Measurements from ENCODE around the gene SSBP4.
A peak's percentile ranks its signal among the peaks of the same experiment; 100 is the strongest.

The SSBP4 gene

DNA sequence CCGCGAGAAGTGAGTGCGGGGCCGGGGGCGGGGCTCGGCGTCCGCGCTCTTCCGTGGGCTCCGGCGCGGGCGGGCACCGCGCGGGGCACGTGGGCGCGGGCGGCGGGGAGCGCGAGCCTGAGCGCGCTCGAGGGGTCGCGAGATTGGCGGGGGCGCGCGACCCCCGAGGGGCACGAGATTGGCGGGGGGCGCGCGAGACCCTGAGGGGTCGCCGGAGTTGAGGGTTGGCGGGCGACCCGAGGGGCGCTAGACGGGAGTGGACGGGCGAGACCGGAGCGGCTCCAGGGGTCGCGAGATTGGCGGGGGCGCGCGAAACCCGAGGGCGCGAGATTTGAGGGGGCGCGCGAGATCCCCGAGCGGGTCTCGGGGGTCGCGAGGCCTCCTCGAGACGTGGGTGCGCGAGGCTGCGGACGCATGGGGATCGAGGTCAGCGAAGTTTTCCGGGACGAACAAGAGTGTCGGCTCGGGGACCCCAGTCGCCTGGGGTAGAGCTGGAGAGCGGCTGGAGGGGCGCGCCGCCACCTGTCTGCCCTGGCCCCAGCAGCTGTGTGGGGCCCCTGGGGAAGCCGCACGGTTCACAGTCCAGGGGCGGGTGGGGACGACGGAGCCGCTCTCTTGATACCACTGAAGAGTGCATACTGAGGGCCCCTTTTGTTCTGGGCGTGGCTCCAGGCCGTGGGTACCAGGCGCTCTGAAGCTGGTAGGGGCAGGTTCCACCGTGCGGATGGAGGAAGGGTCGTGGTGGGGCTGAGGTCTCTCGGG is 682 bp downstream of the SSBP4 start:
- Histone ChIP-seq H3K27me3 (no peaks in the 10 kb centered on the region), H3K4me1 (peaks cover 76 to 94% (median 89%) of the 10 kb centered on the region in 10 experiments)
- TF ChIP-seq Cebpa-rat (IDR thresholded peaks at IDR 0.05): no peak

DNA sequence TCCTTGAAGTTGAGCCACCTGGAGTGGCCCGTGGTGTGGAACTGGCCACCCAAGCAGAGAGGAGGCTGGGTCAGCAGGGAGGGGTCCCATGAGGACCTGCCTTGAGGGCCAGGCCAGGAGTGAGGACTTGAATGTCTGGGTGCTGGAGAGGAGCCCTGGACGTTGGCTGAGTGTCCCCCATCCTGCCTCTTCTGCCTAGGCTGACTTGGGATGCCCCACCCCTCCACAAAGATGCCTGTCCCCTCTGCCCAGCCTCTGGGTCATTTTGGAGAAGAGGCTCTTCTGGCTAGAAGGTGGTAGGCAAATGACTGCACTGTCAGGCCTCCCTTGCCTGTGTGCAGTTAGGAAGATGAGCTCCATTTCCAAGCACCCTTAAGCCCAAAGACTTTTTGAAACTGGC is 1.7 kb downstream of the SSBP4 start:
- Histone ChIP-seq H3K27ac (peak overlapping the region in 9 of 11 experiments; percentile 84 to 100 (median 95); a peak in 15 of 22 replicates), H3K4me3 (peak overlapping the region; percentile 77 to 98 (median 94)), H3K9me3 (replicated peaks in 1 of 11) (no peaks in the 10 kb centered on the region), H3K27me3 (no peaks in the 10 kb centered on the region), H3K4me1 (peaks cover 75 to 94% (median 89%) of the 10 kb centered on the region in 10 experiments), H4K20me1 (peaks cover 51 to 62% (median 57%) of the 10 kb centered on the region in 11 experiments), H3K9ac (peak overlapping the region; percentile 82 to 98 (median 92)), H3K36me3 (peaks cover 0 to 14% (median 0%) of the 10 kb centered on the region in 11 experiments; a peak in 6 of 22 replicates), H3K4me2 (peak overlapping the region; percentile 91 to 98 (median 95))
- TF ChIP-seq Cebpa-rat (IDR thresholded peaks at IDR 0.05): no peak

More for the DNA sequence above, 682 bp downstream of the SSBP4 start:
- Histone ChIP-seq H3K4me2 (peak overlapping the region; percentile 91 to 98 (median 95)), H3K9ac (peak overlapping the region; percentile 82 to 98 (median 92)), H3K4me3 (peak overlapping the region; percentile 77 to 98 (median 94)), H3K36me3 (peaks cover 0 to 14% (median 0%) of the 10 kb centered on the region in 11 experiments; a peak in 6 of 22 replicates), H3K9me3 (replicated peaks in 1 of 11) (no peaks in the 10 kb centered on the region), H4K20me1 (peaks cover 41 to 51% (median 47%) of the 10 kb centered on the region in 11 experiments), H3K27ac (peak overlapping the region; percentile 84 to 100 (median 95))

DNA sequence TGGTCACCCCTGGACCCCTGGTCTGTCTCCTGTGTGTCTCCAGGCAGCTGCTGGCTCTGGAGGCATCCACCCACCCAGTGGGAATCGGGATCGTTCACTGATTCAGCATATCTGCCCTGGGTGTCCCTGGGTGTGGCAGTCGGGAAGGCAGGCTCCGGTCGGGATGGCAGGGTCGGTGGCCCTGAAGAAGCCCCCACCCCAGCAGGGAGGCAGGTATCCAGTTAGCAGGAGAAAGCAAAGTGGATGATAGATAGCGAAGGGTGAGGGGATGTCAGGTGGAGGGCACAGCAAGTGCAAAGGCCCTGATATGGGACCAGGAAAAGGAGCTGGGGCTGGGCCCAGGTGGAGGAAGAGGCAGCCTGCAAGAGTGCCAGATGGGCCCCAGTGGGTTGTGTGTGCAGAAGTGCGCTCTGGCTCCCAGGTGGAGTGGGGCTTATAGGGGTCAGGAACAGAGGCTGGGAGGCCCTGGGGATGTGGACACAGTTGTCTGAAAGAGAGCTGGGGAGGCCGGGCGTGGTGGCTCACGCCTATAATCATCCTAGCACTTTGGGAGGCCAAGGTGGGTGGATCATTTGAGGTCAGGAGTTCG is 2.3 kb downstream of the SSBP4 start:
- Histone ChIP-seq H3K4me3 (peak overlapping the region in 8 of 10 experiments; percentile 82 to 98 (median 96); a peak in 11 of 20 replicates), H3K9ac (peak overlapping the region; percentile 82 to 98 (median 92); a peak in 20 of 22 replicates), H3K27ac (peak overlapping the region in 1 of 11 experiments; percentile 92; a peak in 2 of 22 replicates), H3K27me3 (no peaks in the 10 kb centered on the region), H4K20me1 (peaks cover 56 to 67% (median 62%) of the 10 kb centered on the region in 11 experiments), H3K4me1 (peaks cover 75 to 94% (median 89%) of the 10 kb centered on the region in 10 experiments), H3K9me3 (replicated peaks in 1 of 11) (no peaks in the 10 kb centered on the region), H3K4me2 (peak overlapping the region; percentile 91 to 98 (median 95)), H3K36me3 (peaks cover 0 to 14% (median 0%) of the 10 kb centered on the region in 11 experiments; a peak in 6 of 22 replicates)
- TF ChIP-seq Cebpa-rat (IDR thresholded peaks at IDR 0.05): no peak

DNA sequence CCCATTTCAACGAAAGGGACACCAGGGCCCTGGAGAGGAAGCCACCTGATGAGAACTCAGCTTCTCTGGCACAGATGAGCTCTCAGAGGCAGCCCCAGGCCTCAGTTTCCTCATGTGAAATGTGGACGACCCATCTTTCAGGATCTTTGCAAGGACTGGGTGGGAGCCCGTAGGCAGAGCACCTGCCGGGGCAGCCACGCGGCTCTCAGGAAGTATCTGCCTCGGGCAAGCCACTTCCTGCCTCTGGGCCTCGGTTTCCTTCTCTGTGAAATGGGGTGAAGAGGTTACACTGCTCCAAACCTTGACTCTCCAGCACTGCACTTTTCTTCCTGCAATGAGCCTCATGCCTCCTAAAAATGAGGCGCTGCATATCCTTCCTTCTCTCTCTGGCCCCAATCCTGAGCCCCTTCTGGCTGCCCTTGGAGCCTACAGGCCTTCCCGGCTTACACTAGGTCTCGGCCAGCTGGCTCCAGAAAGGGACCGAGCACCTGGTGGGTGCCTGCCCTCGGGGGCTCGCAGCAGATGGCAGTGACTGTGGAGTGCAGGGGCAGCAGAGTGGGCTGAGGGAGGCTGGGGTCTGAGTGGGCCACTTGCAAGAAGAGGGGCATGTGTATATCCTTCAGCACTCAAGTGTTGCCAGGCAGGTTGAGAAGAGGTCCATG is 3.5 kb downstream of the SSBP4 start:
- H3K4me3 ChIP-seq: peak overlapping the region in 6 of 10 experiments; percentile 1 to 98 (median 16); a peak in 5 of 20 replicates
- H3K27ac ChIP-seq: peak overlapping the region in 5 of 11 experiments; percentile 2 to 92 (median 11); a peak in 4 of 22 replicates
- peak overlapping the region; percentile 91 to 98 (median 95) for H3K4me2 ChIP-seq
- peak overlapping the region in 10 of 11 experiments; percentile 37 to 95 (median 54); a peak in 18 of 22 replicates for H3K9ac ChIP-seq
- no peaks in the 10 kb centered on the region for H3K9me3 ChIP-seq (replicated peaks in 1 of 11)
- no peak for TF ChIP-seq Cebpa-rat (IDR thresholded peaks at IDR 0.05)
- peaks cover 0 to 23% (median 0%) of the 10 kb centered on the region in 11 experiments; a peak in 7 of 22 replicates for H3K36me3 ChIP-seq
- peaks cover 68 to 79% (median 74%) of the 10 kb centered on the region in 11 experiments for H4K20me1 ChIP-seq
- peaks cover 84 to 94% (median 90%) of the 10 kb centered on the region in 10 experiments for H3K4me1 ChIP-seq
- H3K27me3 ChIP-seq: no peaks in the 10 kb centered on the region

DNA sequence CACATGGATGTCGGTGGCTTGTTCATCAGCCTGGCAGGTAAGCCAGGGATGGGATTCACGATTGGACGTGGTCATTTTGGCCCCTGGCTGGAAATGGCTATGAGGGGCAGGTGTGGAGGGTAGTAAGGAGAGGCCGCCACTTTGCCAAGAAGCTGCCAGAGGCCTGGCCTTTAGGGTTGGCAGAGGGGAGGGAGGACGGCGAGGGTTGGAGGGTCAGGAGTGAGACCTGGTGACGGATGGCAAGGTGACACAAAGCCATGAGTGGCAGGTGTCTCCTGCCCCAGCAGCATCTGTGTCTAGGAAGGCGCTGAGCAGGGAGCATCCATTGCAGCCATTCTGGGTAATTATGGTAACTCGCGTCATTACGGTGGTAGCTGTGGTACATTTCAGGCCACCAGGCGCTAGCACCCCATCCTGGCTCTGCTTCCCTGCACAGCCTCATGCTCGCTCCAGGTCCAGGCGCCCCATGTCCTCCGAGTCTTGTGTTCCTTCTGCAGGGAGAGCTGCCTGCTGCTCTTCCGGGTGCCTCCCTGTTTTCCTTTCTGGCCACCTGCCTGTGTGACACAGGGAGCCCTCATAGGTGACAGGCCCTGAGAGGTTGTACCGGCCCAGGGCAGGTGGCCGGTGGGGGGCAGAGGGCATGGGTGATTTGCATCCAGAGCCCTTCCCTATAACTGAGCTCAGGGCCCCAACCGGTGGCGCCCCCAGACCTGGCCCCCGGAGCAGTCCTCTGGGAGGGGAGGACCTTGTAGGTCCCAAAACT is 4.2 kb downstream of the SSBP4 start:
- Histone ChIP-seq H3K4me1 (peaks cover 85 to 94% (median 90%) of the 10 kb centered on the region in 10 experiments), H4K20me1 (peaks cover 72 to 87% (median 78%) of the 10 kb centered on the region in 11 experiments), H3K9ac (peak overlapping the region; percentile 46 to 95 (median 60); a peak in 21 of 22 replicates), H3K4me3 (peak overlapping the region in 6 of 10 experiments; percentile 12 to 42 (median 24); a peak in 9 of 20 replicates), H3K36me3 (peaks cover 0 to 23% (median 0%) of the 10 kb centered on the region in 11 experiments; a peak in 7 of 22 replicates), H3K27ac (peak overlapping the region in 7 of 11 experiments; percentile 1 to 92 (median 25); a peak in 9 of 22 replicates), H3K4me2 (peak overlapping the region; percentile 91 to 98 (median 95)), H3K27me3 (no peaks in the 10 kb centered on the region), H3K9me3 (replicated peaks in 1 of 11) (no peaks in the 10 kb centered on the region)
- no peak for TF ChIP-seq Cebpa-rat (IDR thresholded peaks at IDR 0.05)

DNA sequence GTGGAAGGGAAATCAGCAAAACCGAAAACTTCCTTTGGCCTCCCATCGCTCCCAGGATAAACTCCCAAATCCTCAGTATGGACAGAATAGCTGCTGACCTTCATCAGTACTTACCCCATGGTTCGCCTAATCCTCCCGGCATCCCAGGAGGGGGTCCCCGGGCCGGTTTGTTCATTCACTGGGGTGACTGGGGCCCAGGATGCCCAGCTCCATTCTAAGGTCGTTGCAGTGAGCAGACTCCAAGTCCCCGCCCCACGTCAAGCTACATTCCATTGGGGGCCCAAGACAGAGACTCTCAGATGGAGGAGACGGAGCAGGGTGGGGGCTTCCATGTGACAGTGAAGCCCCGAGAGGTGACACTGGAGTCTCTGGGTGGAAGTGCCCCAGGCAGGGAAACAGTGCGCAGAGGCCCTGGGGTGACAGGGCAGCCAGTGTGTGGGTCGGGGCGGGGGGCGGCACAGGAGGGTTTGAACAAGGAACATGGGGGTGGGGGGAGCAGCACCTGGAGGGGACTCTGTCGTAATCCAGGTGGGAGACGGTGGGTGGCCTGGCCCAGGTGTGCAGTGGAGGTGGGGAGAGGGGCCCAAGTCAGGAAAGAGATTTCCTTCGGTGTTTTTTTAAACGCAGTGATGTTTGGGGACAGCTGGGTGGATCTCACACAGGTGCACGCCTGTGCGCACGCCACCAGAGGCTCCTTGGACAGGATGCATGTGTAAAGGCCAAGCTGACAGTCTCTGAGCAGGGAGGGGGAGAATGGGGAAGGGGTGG is 5.1 kb downstream of the SSBP4 start:
- no peaks in the 10 kb centered on the region for H3K27me3 ChIP-seq
- peaks cover 0 to 23% (median 0%) of the 10 kb centered on the region in 11 experiments; a peak in 7 of 22 replicates for H3K36me3 ChIP-seq
- H3K4me3 ChIP-seq: peak overlapping the region in 2 of 10 experiments; percentile 25 to 38; a peak in 2 of 20 replicates
- H3K9me3 ChIP-seq (replicated peaks in 1 of 11): no peaks in the 10 kb centered on the region
- H4K20me1 ChIP-seq: peaks cover 74 to 93% (median 83%) of the 10 kb centered on the region in 11 experiments
- H3K9ac ChIP-seq: peak overlapping the region; percentile 46 to 95 (median 60); a peak in 21 of 22 replicates
- peak overlapping the region in 6 of 11 experiments; percentile 1 to 92 (median 28); a peak in 5 of 22 replicates for H3K27ac ChIP-seq
- H3K4me1 ChIP-seq: peaks cover 87 to 93% (median 89%) of the 10 kb centered on the region in 10 experiments
- TF ChIP-seq Cebpa-rat (IDR thresholded peaks at IDR 0.05): no peak
- peak overlapping the region; percentile 91 to 98 (median 95) for H3K4me2 ChIP-seq

DNA sequence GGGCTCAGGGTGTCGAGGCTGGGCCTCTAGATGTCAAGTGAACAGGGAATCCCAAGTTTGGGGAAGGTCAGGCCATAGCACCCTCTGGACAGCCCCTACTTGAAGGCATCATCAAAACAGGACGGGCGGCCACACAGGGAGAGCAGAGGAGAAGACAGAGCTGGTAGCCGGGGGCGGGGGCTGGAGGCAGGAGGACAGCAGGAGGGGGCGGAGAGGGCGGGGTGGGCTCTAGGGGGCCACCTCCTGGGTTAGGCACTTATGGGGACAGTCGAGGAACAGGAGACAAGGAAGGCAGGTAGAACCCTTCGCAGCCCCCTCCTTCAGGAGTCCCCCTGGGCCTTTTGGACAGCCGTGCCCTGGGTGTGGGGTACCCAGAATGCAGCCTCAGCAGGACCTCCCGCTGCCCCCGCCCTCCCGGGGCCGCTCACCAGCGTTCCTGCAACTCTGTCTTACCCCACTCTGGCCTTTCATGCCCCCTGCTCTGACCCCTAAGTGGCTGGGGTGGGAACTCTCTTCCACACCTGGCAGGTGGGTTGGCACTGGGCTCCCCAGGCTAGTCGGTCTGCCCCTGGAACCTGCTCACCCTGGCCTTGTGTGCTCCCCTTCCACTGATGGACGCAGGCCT is 5.8 kb downstream of the SSBP4 start:
- H3K4me2 ChIP-seq: peak overlapping the region; percentile 91 to 98 (median 96)

More for the DNA sequence above, 5.8 kb downstream of the SSBP4 start:
- Histone ChIP-seq H3K27me3 (no peaks in the 10 kb centered on the region), H3K27ac (peak overlapping the region in 4 of 11 experiments; percentile 8 to 69 (median 58); a peak in 6 of 22 replicates), H3K36me3 (peaks cover 0 to 23% (median 0%) of the 10 kb centered on the region in 11 experiments; a peak in 7 of 22 replicates), H4K20me1 (peaks cover 74 to 100% (median 81%) of the 10 kb centered on the region in 11 experiments), H3K4me1 (peaks cover 94 to 99% (median 96%) of the 10 kb centered on the region in 10 experiments), H3K4me3 (peak overlapping the region in 1 of 10 experiments; percentile 22; a peak in 1 of 20 replicates), H3K9me3 (replicated peaks in 1 of 11) (no peaks in the 10 kb centered on the region), H3K9ac (peak overlapping the region in 8 of 11 experiments; percentile 51 to 67 (median 62); a peak in 14 of 22 replicates)
- no peak for TF ChIP-seq Cebpa-rat (IDR thresholded peaks at IDR 0.05)
